T-helper 17 cell (primary cell): ENCODE data around the gene CLCF1. TPM values are rescaled to one million over a fixed set of nuclear protein-coding genes. Genes with fewer than 3 reads are reported as not detected.
A peak's percentile ranks its signal among the peaks of the same experiment; 100 is the strongest.

Experiments used
- ATAC-seq: fragments of 150-1000 bp; cut with Tn5 transposase; 2 replicates; pipeline ENCODE4 v1.10.0; 2021; ENCODE audit warnings: mild to moderate bottlenecking, moderate library complexity
- DNase-seq, 3 donors: peaks; one replicate each; pipeline versions ENCODE4 v3.0.0 to v3.0.0-alpha.2; 2020 to 2021
- H3K9me3 ChIP-seq: one replicate; pipeline ENCODE4 v1.7.0; 2013; ENCODE audit warnings: low read length, mild to moderate bottlenecking; ENCODE audit not compliant: control insufficient read depth, poor library complexity, severe bottlenecking
- H3K27ac Mint-ChIP-seq: one replicate; pipeline ENCODE4 v1.8.0; 2022; ENCODE audit warnings: mild to moderate bottlenecking, moderate library complexity, mixed read lengths
- H3K27me3 Mint-ChIP-seq: one replicate; pipeline ENCODE4 v1.8.0; 2022; ENCODE audit warnings: mixed read lengths
- H3K36me3 Mint-ChIP-seq: one replicate; pipeline ENCODE4 v1.8.0; 2022; ENCODE audit warnings: low read depth, mixed read lengths
- H3K4me1 Mint-ChIP-seq: one replicate; pipeline ENCODE4 v1.8.0; 2022; ENCODE audit warnings: mild to moderate bottlenecking, mixed read lengths
- H3K4me3 Mint-ChIP-seq: one replicate; pipeline ENCODE4 v1.8.0; 2022; ENCODE audit warnings: mild to moderate bottlenecking, moderate library complexity, mixed read lengths
- total RNA-seq, 4 donors: library from RNA in 2 of 4; stranded (reverse) in 2 of 4; gene quantifications; one replicate each; pipeline ENCODE4 v1.2.3 and lab custom pipeline; 2022 to 2026

The CLCF1 gene
- total RNA-seq, 2 donors from 2014 or later: 7.3 to 7.5 TPM

GRCh38 chr11:67413266-67413849 is 40.0 kb upstream of the CLCF1 start:
- no peak for DNase-seq
- H3K9me3 ChIP-seq: no peaks in the 10 kb centered on the region
- no peak for ATAC-seq
- H3K4me3 Mint-ChIP-seq: no peak overlapping the region
- no peaks in the 10 kb centered on the region for H3K36me3 Mint-ChIP-seq
- H3K4me1 Mint-ChIP-seq: peaks cover 67% of the 10 kb centered on the region
- no peaks in the 10 kb centered on the region for H3K27me3 Mint-ChIP-seq
- peak overlapping the region; percentile 94 for H3K27ac Mint-ChIP-seq

GRCh38 chr11:67412495-67413179 is 39.2 kb upstream of the CLCF1 start:
- H3K9me3 ChIP-seq: no peaks in the 10 kb centered on the region
- H3K27me3 Mint-ChIP-seq: no peaks in the 10 kb centered on the region
- no peak for ATAC-seq
- no peaks in the 10 kb centered on the region for H3K36me3 Mint-ChIP-seq
- peak overlapping the region; percentile 94 for H3K27ac Mint-ChIP-seq
- DNase-seq: no peak
- peaks cover 69% of the 10 kb centered on the region for H3K4me1 Mint-ChIP-seq
- peak overlapping the region; percentile 19 for H3K4me3 Mint-ChIP-seq

DNA sequence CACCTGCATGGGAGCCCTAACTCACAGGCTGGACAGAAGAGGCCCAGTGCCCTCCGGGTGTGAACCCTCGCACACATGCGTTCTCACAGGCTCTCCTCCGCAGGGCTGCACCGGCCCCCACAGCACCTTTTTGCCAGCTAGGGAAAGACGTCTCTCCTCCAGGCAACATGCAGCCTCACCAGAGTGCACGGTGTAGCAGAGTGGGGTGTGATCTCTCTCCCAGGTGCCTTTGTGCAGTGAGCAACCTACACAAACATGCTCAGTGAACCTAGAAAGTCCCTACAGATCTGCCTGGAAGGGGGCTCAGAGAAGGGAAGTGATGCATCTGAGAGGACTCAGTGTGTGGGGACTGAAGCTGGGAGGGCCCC is 38.4 kb upstream of the CLCF1 start:
- ATAC-seq: no peak
- no peaks in the 10 kb centered on the region for H3K9me3 ChIP-seq
- no peak for DNase-seq
- peak overlapping the region; percentile 94 for H3K27ac Mint-ChIP-seq
- H3K36me3 Mint-ChIP-seq: peaks cover 3% of the 10 kb centered on the region
- H3K4me3 Mint-ChIP-seq: peak overlapping the region; percentile 41
- H3K27me3 Mint-ChIP-seq: no peaks in the 10 kb centered on the region
- H3K4me1 Mint-ChIP-seq: peaks cover 73% of the 10 kb centered on the region

GRCh38 chr11:67410984-67411784 is 37.8 kb upstream of the CLCF1 start:
- H3K36me3 Mint-ChIP-seq: peaks cover 3% of the 10 kb centered on the region
- H3K4me1 Mint-ChIP-seq: peaks cover 71% of the 10 kb centered on the region
- H3K4me3 Mint-ChIP-seq: peak overlapping the region; percentile 59
- DNase-seq (no peak), ATAC-seq (no peak)
- H3K9me3 ChIP-seq: no peaks in the 10 kb centered on the region
- H3K27me3 Mint-ChIP-seq: no peaks in the 10 kb centered on the region
- peak overlapping the region; percentile 94 for H3K27ac Mint-ChIP-seq

GRCh38 chr11:67410369-67410831 is 37.0 kb upstream of the CLCF1 start:
- ATAC-seq (no peak), DNase-seq (no peak)
- Mint-ChIP-seq H3K27ac (peak overlapping the region; percentile 94), H3K36me3 (peaks cover 3% of the 10 kb centered on the region), H3K27me3 (no peaks in the 10 kb centered on the region), H3K4me1 (peaks cover 72% of the 10 kb centered on the region), H3K4me3 (peak overlapping the region; percentile 88)
- no peaks in the 10 kb centered on the region for H3K9me3 ChIP-seq

DNA sequence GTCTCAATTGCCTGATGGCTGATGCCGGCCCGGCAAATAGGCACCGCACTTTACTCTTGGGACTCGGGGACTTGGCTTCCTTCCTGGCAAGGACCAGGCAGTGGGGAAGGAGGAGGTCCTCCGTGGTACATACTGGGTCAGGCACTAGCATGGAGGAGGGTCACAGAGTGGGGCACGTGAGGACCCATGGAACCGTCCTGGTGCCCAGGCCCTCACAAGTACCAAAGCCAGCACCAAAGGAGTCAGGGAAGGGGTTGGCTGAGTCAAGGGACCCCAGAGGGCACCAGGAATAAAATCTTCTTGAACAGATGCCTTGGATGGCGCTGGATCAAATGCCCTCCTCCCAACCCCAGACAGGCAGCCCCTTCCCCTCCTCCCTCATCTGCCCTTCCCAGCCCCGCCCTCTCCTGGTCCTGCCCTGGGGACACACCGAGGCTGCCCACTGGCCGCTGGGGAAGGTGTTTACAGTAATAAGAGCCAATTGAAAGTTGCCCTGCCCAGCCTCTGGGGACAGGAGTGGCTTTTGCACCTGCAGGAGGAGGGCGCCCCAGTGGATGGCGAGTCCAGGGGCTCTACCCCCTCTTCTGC is 36.5 kb upstream of the CLCF1 start:
- Mint-ChIP-seq H3K36me3 (peaks cover 3% of the 10 kb centered on the region), H3K27me3 (no peaks in the 10 kb centered on the region), H3K27ac (peak overlapping the region; percentile 94), H3K4me3 (peak overlapping the region; percentile 88), H3K4me1 (peaks cover 72% of the 10 kb centered on the region)
- H3K9me3 ChIP-seq: no peaks in the 10 kb centered on the region
- ATAC-seq (no peak), DNase-seq (no peak)

DNA sequence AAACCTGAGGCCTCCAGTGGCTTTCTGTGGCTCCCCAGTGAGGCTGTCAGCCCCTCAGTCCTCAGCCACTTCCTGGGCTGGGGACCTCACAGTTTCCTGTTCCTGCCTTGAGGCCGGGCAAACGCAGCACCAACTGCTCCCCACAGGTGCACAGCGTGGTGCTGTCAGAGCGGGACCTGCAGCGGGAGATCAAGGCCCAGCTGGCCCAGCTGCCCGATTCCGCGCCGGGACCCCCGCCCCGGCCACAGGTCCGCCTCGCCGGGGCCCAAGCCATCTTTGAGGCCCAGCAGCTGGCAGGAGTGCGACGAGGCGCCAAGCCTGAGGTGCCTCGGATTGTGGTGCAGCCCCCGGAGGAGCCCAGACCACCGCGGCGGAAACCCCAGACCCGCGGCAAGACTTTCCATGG is 35.9 kb upstream of the CLCF1 start:
- H3K9me3 ChIP-seq: no peaks in the 10 kb centered on the region
- H3K36me3 Mint-ChIP-seq: peaks cover 7% of the 10 kb centered on the region
- DNase-seq: peak; percentile 47 to 55 (median 49)

GRCh38 chr11:67408437-67409200 is 35.2 kb upstream of the CLCF1 start:
- H3K9me3 ChIP-seq: no peaks in the 10 kb centered on the region
- Mint-ChIP-seq H3K4me1 (peaks cover 74% of the 10 kb centered on the region), H3K27me3 (no peaks in the 10 kb centered on the region), H3K36me3 (peaks cover 9% of the 10 kb centered on the region), H3K27ac (peak overlapping the region; percentile 94), H3K4me3 (peak overlapping the region; percentile 99)
- DNase-seq (no peak), ATAC-seq (peak; percentile 17)

More for the DNA sequence above, 35.9 kb upstream of the CLCF1 start:
- ATAC-seq: peak; percentile 74
- Mint-ChIP-seq H3K27ac (peak overlapping the region; percentile 94), H3K4me3 (peak overlapping the region; percentile 99), H3K4me1 (peaks cover 75% of the 10 kb centered on the region), H3K27me3 (no peaks in the 10 kb centered on the region)

- H3K9me3 ChIP-seq: no peaks in the 10 kb centered on the region
- H3K4me3 Mint-ChIP-seq: peak overlapping the region; percentile 99
- peak overlapping the region; percentile 94 for H3K27ac Mint-ChIP-seq
- ATAC-seq (no peak), DNase-seq (no peak)
- no peaks in the 10 kb centered on the region for H3K27me3 Mint-ChIP-seq
- H3K36me3 Mint-ChIP-seq: peaks cover 9% of the 10 kb centered on the region
- peaks cover 69% of the 10 kb centered on the region for H3K4me1 Mint-ChIP-seq
These were observed 34.3 kb upstream of the CLCF1 start for GRCh38 chr11:67407688-67408163.

- H3K4me1 Mint-ChIP-seq: peaks cover 64% of the 10 kb centered on the region
These were observed 33.7 kb upstream of the CLCF1 start for GRCh38 chr11:67406969-67407687.

DNA sequence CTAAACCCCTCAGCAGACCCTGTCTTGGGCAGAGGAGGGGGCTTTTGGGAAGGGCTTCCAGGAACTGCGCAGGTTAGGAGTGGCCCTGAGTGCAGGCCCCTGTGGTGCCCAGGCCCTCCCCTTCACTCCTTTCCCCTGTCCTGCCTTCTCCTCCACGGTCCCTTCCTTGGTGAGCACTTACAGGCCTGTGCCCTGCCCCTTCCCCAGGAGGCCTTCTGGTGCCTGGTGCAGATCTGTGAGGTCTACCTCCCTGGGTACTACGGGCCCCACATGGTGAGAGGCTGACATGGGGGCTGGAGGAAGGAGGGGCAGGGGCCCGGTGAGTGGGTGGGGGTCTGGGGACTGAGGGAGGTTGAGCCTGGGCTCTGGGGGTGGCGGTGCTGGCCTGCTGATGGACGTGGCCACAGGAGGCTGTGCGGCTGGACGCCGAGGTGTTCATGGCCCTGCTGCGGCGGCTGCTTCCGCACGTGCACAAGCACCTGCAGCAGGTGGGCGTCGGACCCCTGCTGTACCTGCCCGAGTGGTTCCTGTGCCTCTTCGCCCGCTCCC is 33.1 kb upstream of the CLCF1 start:
- H3K36me3 Mint-ChIP-seq: peaks cover 9% of the 10 kb centered on the region
- no peak for ATAC-seq

More at GRCh38 chr11:67406969-67407687, 33.7 kb upstream of the CLCF1 start:
- no peaks in the 10 kb centered on the region for H3K9me3 ChIP-seq
- peaks cover 9% of the 10 kb centered on the region for H3K36me3 Mint-ChIP-seq
- DNase-seq: no peak
- H3K27me3 Mint-ChIP-seq: no peaks in the 10 kb centered on the region
- peak overlapping the region; percentile 94 for H3K27ac Mint-ChIP-seq
- peak overlapping the region; percentile 99 for H3K4me3 Mint-ChIP-seq
- no peak for ATAC-seq

More for the DNA sequence above, 33.1 kb upstream of the CLCF1 start:
- H3K27ac Mint-ChIP-seq: peak overlapping the region; percentile 94
- H3K4me1 Mint-ChIP-seq: peaks cover 58% of the 10 kb centered on the region
- no peak for DNase-seq
- H3K9me3 ChIP-seq: no peaks in the 10 kb centered on the region
- H3K4me3 Mint-ChIP-seq: peak overlapping the region; percentile 99
- no peaks in the 10 kb centered on the region for H3K27me3 Mint-ChIP-seq
